ENCODE results near the gene SEMA3D.

- TF ChIP-seq ZNF174 (CRISPR knock-in tag; IDR thresholded peaks at IDR 0.05) = no peak
- no peak for TF ChIP-seq IRF2 (CRISPR knock-in tag; IDR thresholded peaks at IDR 0.05)
- TF ChIP-seq TAF1 (IDR thresholded peaks at IDR 0.05; ENCODE audit: control insufficient read depth, extremely low read depth, insufficient read depth, low read length, severe bottlenecking) = no peak
- TF ChIP-seq TEAD4 (IDR thresholded peaks at IDR 0.05; ENCODE audit: low read length) = no peak
- TF ChIP-seq TEAD4 (CRISPR knock-in tag; IDR thresholded peaks at IDR 0.05; ENCODE audit: borderline replicate concordance) = no peak
- TF ChIP-seq NR2C2 (CRISPR knock-in tag; IDR thresholded peaks at IDR 0.05) = no peak
- TF ChIP-seq NR2C2 (tag; IDR thresholded peaks at IDR 0.05) = no peak
- TF ChIP-seq GTF2E2 (tag; IDR thresholded peaks at IDR 0.05) = no peak
- no peak for TF ChIP-seq CREB1 (IDR thresholded peaks at IDR 0.05)
- no peak for TF ChIP-seq CREB1 (CRISPR knock-in tag; IDR thresholded peaks at IDR 0.05)
- no peak for TF ChIP-seq KDM1A (IDR thresholded peaks at IDR 0.05)
- TF ChIP-seq MTA1 (IDR thresholded peaks at IDR 0.05; ENCODE audit: borderline replicate concordance) = no peak
- no peak for TF ChIP-seq CREB3 (tag; conservative IDR thresholded peaks at IDR 0.05; ENCODE audit: low read depth)
Measured at GRCh38 chr7:85061456-85061855, 125.4 kb downstream of the SEMA3D start.

Measured in K562 (cell line).